Upper lobe of right lung (tissue), 1 donor: Measurements from ENCODE around the gene TTC7B. TPM values are rescaled to one million over a fixed set of nuclear protein-coding genes. Genes with fewer than 3 reads are reported as not detected.

Experiments used
- ATAC-seq: fragments of 200-7000 bp; cut with Tn5 transposase; one replicate; pipeline ENCODE4 v1.9.1; 2020; ENCODE audit warnings: mild to moderate bottlenecking, moderate library complexity
- DNase-seq: peaks from one replicate; pipeline ENCODE4 v3.0.0-alpha.2; 2020
- H3K27ac ChIP-seq: fragments of 200-600 bp; one replicate; pipeline ENCODE4 v1.8.0; 2022
- H3K27me3 ChIP-seq: fragments of 200-600 bp; one replicate; pipeline ENCODE4 v1.8.0; 2022; ENCODE audit warnings: mild to moderate bottlenecking
- H3K36me3 ChIP-seq: fragments of 200-600 bp; one replicate; pipeline ENCODE4 v1.8.0; 2022
- H3K4me1 ChIP-seq: fragments of 200-600 bp; one replicate; pipeline ENCODE4 v1.8.0; 2022
- H3K4me3 ChIP-seq: fragments of 200-600 bp; one replicate; pipeline ENCODE4 v1.8.0; 2022; ENCODE audit warnings: mild to moderate bottlenecking
- H3K9me3 ChIP-seq: fragments of 200-600 bp; one replicate; pipeline ENCODE4 v1.8.0; 2022
- CTCF ChIP-seq: fragments of 200-600 bp; IDR thresholded peaks from one replicate; pipeline ENCODE4 v1.8.0; 2022; ENCODE audit warnings: antibody characterized with exemption
- intact Hi-C: fragments of 100-400 bp; cut with DNase I; formaldehyde crosslinking; loops from one replicate; pipeline ENCODE4 v1.11.0; 2022
- total RNA-seq: library from RNA; stranded (reverse); fragmentation: NEBNext Ultra II Directional; extraction: Animal tissue kit (Norgen Biotek cat#: 25700); gene quantifications from one replicate; pipeline ENCODE4 v1.2.1, GENCODE V29; 2021
- donor health status: DM: no; HTN: yes; CAD: no; lungs with severe emphysema.

Gene TTC7B
- total RNA-seq, 1 donor from 2014 or later: 41.5 TPM

- intact Hi-C loops: no loop called here
- Histone ChIP-seq H3K36me3 (peaks cover 8% of the 10 kb centered on the region), H3K27me3 (no peaks in the 10 kb centered on the region), H3K27ac (no peak overlapping the region), H3K4me1 (peaks cover 12% of the 10 kb centered on the region), H3K4me3 (no peak overlapping the region), H3K9me3 (no peaks in the 10 kb centered on the region)
- no peak for TF ChIP-seq CTCF
- DNase-seq (no peak), ATAC-seq (no peak)
Observed at GRCh38 chr14:90659156-90659555, 157.1 kb downstream of the TTC7B start.

- Histone ChIP-seq H3K36me3 (peaks cover 8% of the 10 kb centered on the region), H3K4me1 (peaks cover 12% of the 10 kb centered on the region), H3K9me3 (no peaks in the 10 kb centered on the region), H3K4me3 (no peak overlapping the region), H3K27ac (no peak overlapping the region), H3K27me3 (no peaks in the 10 kb centered on the region)
- no peak for TF ChIP-seq CTCF
- intact Hi-C loops: no loop called here
- ATAC-seq (peak; percentile 64), DNase-seq (no peak)
Observed at GRCh38 chr14:90658541-90658967, 157.7 kb downstream of the TTC7B start.

GRCh38 chr14:90656973-90657372 lies 159.3 kb downstream of the TTC7B start:
- ATAC-seq: no peak
- Histone ChIP-seq H3K4me1 (peaks cover 10% of the 10 kb centered on the region), H3K4me3 (no peak overlapping the region), H3K36me3 (peaks cover 8% of the 10 kb centered on the region), H3K27ac (no peak overlapping the region), H3K27me3 (no peaks in the 10 kb centered on the region), H3K9me3 (no peaks in the 10 kb centered on the region)
- no peak for TF ChIP-seq CTCF
- intact Hi-C loops: no loop called here
- no peak for DNase-seq

- no peak for TF ChIP-seq CTCF
- peaks cover 8% of the 10 kb centered on the region for H3K36me3 ChIP-seq
- peaks cover 4% of the 10 kb centered on the region for H3K4me1 ChIP-seq
- intact Hi-C loops: no loop called here
- H3K4me3 ChIP-seq: no peak overlapping the region
- no peaks in the 10 kb centered on the region for H3K9me3 ChIP-seq
- no peaks in the 10 kb centered on the region for H3K27me3 ChIP-seq
- ATAC-seq (no peak), DNase-seq (no peak)
- H3K27ac ChIP-seq: no peak overlapping the region
Observed at GRCh38 chr14:90655829-90656228, 160.4 kb downstream of the TTC7B start.

- Histone ChIP-seq H3K4me3 (no peak overlapping the region), H3K4me1 (peaks cover 4% of the 10 kb centered on the region), H3K36me3 (peaks cover 8% of the 10 kb centered on the region), H3K27ac (no peak overlapping the region), H3K27me3 (no peaks in the 10 kb centered on the region), H3K9me3 (no peaks in the 10 kb centered on the region)
- no peak for TF ChIP-seq CTCF
- no peak for ATAC-seq
- intact Hi-C loops: no loop called here
- DNase-seq: no peak
Observed at GRCh38 chr14:90654831-90655276, 161.4 kb downstream of the TTC7B start.

GRCh38 chr14:90652626-90653025 lies 163.6 kb downstream of the TTC7B start:
- no peak overlapping the region for H3K4me3 ChIP-seq
- no peak for TF ChIP-seq CTCF
- no peaks in the 10 kb centered on the region for H3K9me3 ChIP-seq
- intact Hi-C loops: no loop called here
- H3K27me3 ChIP-seq: no peaks in the 10 kb centered on the region
- DNase-seq: no peak
- peaks cover 11% of the 10 kb centered on the region for H3K4me1 ChIP-seq
- no peak for ATAC-seq
- no peaks in the 10 kb centered on the region for H3K36me3 ChIP-seq
- no peak overlapping the region for H3K27ac ChIP-seq
